GM12891 (cell line): ENCODE data around the gene CDK5RAP2.

Experiments used
- PAX5 ChIP-seq: IDR thresholded peaks from 2 replicates; pipeline ENCODE4 v1.6.1; 2011; ENCODE audit warnings: low read length, moderate library complexity, mild to moderate bottlenecking; ENCODE audit not compliant: insufficient read depth, severe bottlenecking
- POLR2A ChIP-seq: IDR thresholded peaks from 2 replicates; pipeline ENCODE4 v1.6.1; 2011; ENCODE audit warnings: low read depth, low read length, control low read depth
- TAF1 ChIP-seq: IDR thresholded peaks from 2 replicates; pipeline ENCODE4 v1.6.1; 2011; ENCODE audit warnings: low read depth, low read length, control low read depth

- TF ChIP-seq TAF1 (no peak), POLR2A (no peak), PAX5 (no peak)
Observed at GRCh38 chr9:120397453-120397852, 182.5 kb downstream of the CDK5RAP2 start.
